Measurements from ENCODE around the gene TDRD10.

- no peak for TF ChIP-seq SIN3A (IDR thresholded peaks at IDR 0.05; ENCODE audit: borderline replicate concordance, insufficient read depth, low read length)
- TF ChIP-seq POLR2AphosphoS5 (IDR thresholded peaks at IDR 0.05; ENCODE audit: low read depth, low read length) = no peak
- TF ChIP-seq TAF1 (IDR thresholded peaks at IDR 0.05; ENCODE audit: borderline replicate concordance, insufficient read depth, low read length) = no peak
- no peak for TF ChIP-seq REST (IDR thresholded peaks at IDR 0.05; ENCODE audit: insufficient read depth in 1 of 2, low read depth in 2 of 2, low read length in 2 of 2)
Observed at GRCh38 chr1:154551474-154551873, 49.5 kb downstream of the TDRD10 start.
